HL-60 (cell line): ENCODE data around the gene AFF2.
A peak's percentile ranks its signal among the peaks of the same experiment; 100 is the strongest.

Experiments
- DNase-seq, 2 experiments: peaks; one replicate each; pipeline ENCODE4 v3.0.0-alpha.2; 2010 to 2020; ENCODE audit warnings: low read depth in 1 of 2, low spot score in 1 of 2
- H3K27ac ChIP-seq: fragments of 250-450 bp; sonication (Bioruptor Pico); replicated peaks from 2 replicates; pipeline ENCODE4 v1.5.1; 2020; ENCODE audit warnings: mild to moderate bottlenecking, moderate library complexity
- H3K27me3 ChIP-seq: fragments of 250-450 bp; sonication (Bioruptor Pico); 2 replicates; pipeline ENCODE4 v1.5.1; 2021; ENCODE audit warnings: mild to moderate bottlenecking, moderate library complexity; ENCODE audit not compliant: insufficient read depth, poor library complexity, severe bottlenecking
- H3K4me3 ChIP-seq: replicated peaks from 2 replicates; pipeline ENCODE4 v1.5.1; 2011; ENCODE audit warnings: mild to moderate bottlenecking, control low read depth, low read length; ENCODE audit not compliant: insufficient read depth
- CTCF ChIP-seq: IDR thresholded peaks from one replicate; pipeline ENCODE4 v1.5.1; 2011; ENCODE audit warnings: low read length, control low read depth, inconsistent platforms; ENCODE audit not compliant: insufficient read depth
- GABPA ChIP-seq: IDR thresholded peaks from 2 replicates; pipeline ENCODE4 v1.6.1; 2012; ENCODE audit warnings: low read depth
- POLR2AphosphoS5 ChIP-seq: IDR thresholded peaks from 2 replicates; pipeline ENCODE4 v1.6.1; 2012; ENCODE audit warnings: low read depth
- REST ChIP-seq: IDR thresholded peaks from 2 replicates; pipeline ENCODE4 v1.6.1; 2012; ENCODE audit warnings: low read depth; ENCODE audit not compliant: insufficient replicate concordance
- SPI1 ChIP-seq: IDR thresholded peaks from 2 replicates; pipeline ENCODE4 v1.6.1; 2012; ENCODE audit warnings: low read depth, mild to moderate bottlenecking, borderline replicate concordance

The AFF2 gene

GRCh38 chrX:148774276-148774675 lies 273.9 kb downstream of the AFF2 start:
- no peaks in the 10 kb centered on the region for H3K27me3 ChIP-seq
- no peak overlapping the region for H3K4me3 ChIP-seq
- DNase-seq = no peak
- no peak overlapping the region for H3K27ac ChIP-seq
- TF ChIP-seq POLR2AphosphoS5 (no peak), CTCF (no peak), REST (no peak), SPI1 (no peak)

- Histone ChIP-seq H3K27me3 (no peaks in the 10 kb centered on the region), H3K4me3 (no peak overlapping the region), H3K27ac (no peak overlapping the region)
- no peak for DNase-seq
- TF ChIP-seq POLR2AphosphoS5 (no peak), GABPA (no peak)
These were observed 283.7 kb downstream of the AFF2 start for GRCh38 chrX:148784137-148784536.

GRCh38 chrX:148784856-148785255 lies 284.4 kb downstream of the AFF2 start:
- DNase-seq = no peak
- TF ChIP-seq REST (no peak), GABPA (no peak), CTCF (no peak), POLR2AphosphoS5 (no peak), SPI1 (no peak)
- no peaks in the 10 kb centered on the region for H3K27me3 ChIP-seq
- no peak overlapping the region for H3K4me3 ChIP-seq
- no peak overlapping the region for H3K27ac ChIP-seq

- TF ChIP-seq REST (no peak), CTCF (no peak), GABPA (no peak), SPI1 (no peak), POLR2AphosphoS5 (no peak)
- Histone ChIP-seq H3K4me3 (no peak overlapping the region), H3K27ac (no peak overlapping the region), H3K27me3 (no peaks in the 10 kb centered on the region)
- DNase-seq = peak in 1 of 2 experiments; percentile 2
These were observed 284.8 kb downstream of the AFF2 start for GRCh38 chrX:148785256-148785655.
